GM06990 (cell line): ENCODE measurements around the gene TOM1L1.

Experiments used
- DNase-seq: peaks from one replicate; pipeline ENCODE4 v3.0.0-alpha.2; 2011; ENCODE audit not compliant: insufficient read length; ENCODE audit errors: extremely low read depth
- H3K27me3 ChIP-seq: replicated peaks from 2 replicates; pipeline ENCODE4 v1.6.0; 2011; ENCODE audit warnings: low read length; ENCODE audit not compliant: control insufficient read depth, insufficient read depth
- H3K36me3 ChIP-seq: 2 replicates; pipeline ENCODE4 v1.5.1; 2011; ENCODE audit warnings: low read length; ENCODE audit not compliant: control insufficient read depth, insufficient read depth
- H3K4me3 ChIP-seq: replicated peaks from 2 replicates; pipeline ENCODE4 v1.5.1; 2011; ENCODE audit warnings: low read depth, mild to moderate bottlenecking, control low read depth, low read length
- CTCF ChIP-seq: IDR thresholded peaks from 2 replicates; pipeline ENCODE4 v1.5.1; 2011; ENCODE audit warnings: low read length, control low read depth, mild to moderate bottlenecking, inconsistent platforms; ENCODE audit not compliant: insufficient read depth, poor library complexity, severe bottlenecking

TOM1L1 gene

GRCh38 chr17:54888981-54889380 lies 11.7 kb upstream of the TOM1L1 start:
- no peak overlapping the region for H3K4me3 ChIP-seq
- TF ChIP-seq CTCF: no peak
- DNase-seq: no peak
- no peaks in the 10 kb centered on the region for H3K36me3 ChIP-seq
- H3K27me3 ChIP-seq: no peaks in the 10 kb centered on the region

- DNase-seq: no peak
- no peaks in the 10 kb centered on the region for H3K36me3 ChIP-seq
Measured at GRCh38 chr17:54891176-54891821, 9.4 kb upstream of the TOM1L1 start.

GRCh38 chr17:54892360-54892759 lies 8.3 kb upstream of the TOM1L1 start:
- Histone ChIP-seq H3K27me3 (no peaks in the 10 kb centered on the region), H3K4me3 (no peak overlapping the region), H3K36me3 (no peaks in the 10 kb centered on the region)
- TF ChIP-seq CTCF: no peak
- DNase-seq: no peak

More at GRCh38 chr17:54891176-54891821, 9.4 kb upstream of the TOM1L1 start:
- TF ChIP-seq CTCF: peak; percentile 29
- Histone ChIP-seq H3K4me3 (no peak overlapping the region), H3K27me3 (no peaks in the 10 kb centered on the region)

GRCh38 chr17:54898576-54898975 lies 2.1 kb upstream of the TOM1L1 start:
- DNase-seq: no peak
- Histone ChIP-seq H3K27me3 (no peaks in the 10 kb centered on the region; the same call in 1 of the 2 replicates), H3K4me3 (no peak overlapping the region), H3K36me3 (no peaks in the 10 kb centered on the region)
- TF ChIP-seq CTCF: no peak

- no peak for DNase-seq
- Histone ChIP-seq H3K36me3 (no peaks in the 10 kb centered on the region), H3K4me3 (no peak overlapping the region), H3K27me3 (no peaks in the 10 kb centered on the region; the same call in 1 of the 2 replicates)
- no peak for TF ChIP-seq CTCF
Measured at GRCh38 chr17:54899201-54899600, 1.5 kb upstream of the TOM1L1 start.
